ENCODE measurements around the gene SCN10A. TPM values are rescaled to one million over a fixed set of nuclear protein-coding genes. Genes with fewer than 3 reads are reported as not detected.

SCN10A gene
- total and polyA plus RNA-seq, 2 of the 13 experiments (the other 11 are each of a cell fraction or from before 2014, with no cell fraction given) = not detected

DNA sequence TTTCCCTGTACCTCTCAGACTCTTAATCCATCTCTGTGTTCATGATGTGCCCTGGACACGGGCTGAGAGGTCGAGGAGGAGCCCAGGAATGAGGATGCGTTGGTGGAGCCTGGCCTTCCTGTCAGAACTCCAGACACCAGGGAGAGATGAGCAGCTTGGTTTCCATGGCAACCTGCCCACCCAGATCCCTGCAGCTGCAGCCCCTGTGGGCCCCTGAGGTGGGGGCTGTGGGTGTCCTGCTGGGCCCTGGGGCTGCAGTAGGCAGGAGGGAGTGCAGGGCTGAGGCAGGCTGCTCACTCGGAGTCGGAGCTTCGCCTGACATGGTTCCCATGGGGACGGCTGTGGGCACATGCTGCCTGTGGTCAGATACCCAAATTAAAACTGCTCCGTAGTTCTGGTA lies 7.7 kb upstream of the SCN10A start:
- in situ Hi-C loops (cut with HindIII; ENCODE audit: extremely low pct_ligation_motif_present, low pct_unique_long_range_greater_than_20kb) = no loop called here
- H3K36me3 ChIP-seq (replicated peaks in 1 of 2; ENCODE audit: control insufficient read depth in 1 of 2, insufficient read depth in 2 of 2, low read length in 2 of 2) = no peaks in the 10 kb centered on the region
- FAIRE-seq = no peak

DNA sequence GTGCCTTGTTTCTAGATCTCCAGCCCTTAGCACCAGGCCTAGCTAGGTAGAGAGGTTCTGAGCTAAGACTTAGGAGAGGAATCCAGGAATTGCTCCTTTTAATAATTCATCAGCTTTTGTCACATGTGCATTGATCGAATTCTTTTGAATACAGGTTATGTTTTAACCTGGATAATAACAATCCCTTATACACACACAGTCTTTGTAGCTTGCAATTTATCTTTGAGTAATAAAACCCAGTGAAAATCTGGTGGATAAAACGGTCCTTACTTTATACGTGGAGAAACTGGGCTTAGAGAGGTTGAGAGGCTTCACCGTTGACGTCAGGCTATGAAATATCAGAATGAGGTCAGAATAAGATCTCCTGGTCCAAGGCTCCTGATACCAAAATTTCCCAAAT lies 7.2 kb upstream of the SCN10A start:
- Histone ChIP-seq H3K79me2 (ENCODE audit: insufficient read depth, low read length) (no peaks in the 10 kb centered on the region), H3K9ac (ENCODE audit: insufficient read depth, low read depth, low read length) (no peak overlapping the region), H3K36me3 (replicated peaks in 1 of 2; ENCODE audit: control insufficient read depth in 1 of 2, insufficient read depth in 2 of 2, low read length in 2 of 2) (no peaks in the 10 kb centered on the region), H3K27me3 (ENCODE audit: control insufficient read depth in 1 of 2, insufficient read depth in 2 of 2, low read length in 2 of 2) (peaks cover 0 to 3% of the 10 kb centered on the region in 2 experiments; a peak in 1 of 5 replicates), H3K4me3 (replicated peaks in 1 of 3; ENCODE audit: insufficient read depth in 1 of 3, low read depth in 2 of 3, low read length in 3 of 3) (no peak overlapping the region), H3K4me2 (ENCODE audit: low read depth, low read length) (no peak overlapping the region), H3K9me3 (ENCODE audit: low read length) (no peaks in the 10 kb centered on the region), H3K4me1 (ENCODE audit: insufficient read depth, low read length) (no peaks in the 10 kb centered on the region), H4K20me1 (ENCODE audit: insufficient read depth, low read length) (no peaks in the 10 kb centered on the region), H3K27ac (ENCODE audit: extremely low read length, insufficient read depth, low read length) (no peak overlapping the region), H2AFZ (ENCODE audit: low read length) (no peak overlapping the region)
- in situ Hi-C loops (cut with HindIII; ENCODE audit: extremely low pct_ligation_motif_present, low pct_unique_long_range_greater_than_20kb) (no loop called here), intact Hi-C loops (cut with micrococcal nuclease; ENCODE audit: unreplicated experiment) (no loop called here)
- FAIRE-seq (no peak), ATAC-seq (no peak), DNase-seq (ENCODE audit: low spot score) (no peak)
- BruUV-seq (replicated peaks) = no TSS peak
- WGBS (ENCODE audit: low lambda C conversion rate) = 23% methylated on average over 5 of the region's 5 CpGs
- CTCF ChIA-PET (ENCODE audit: low intra/inter-chr PET ratio, low total read pairs) = no interaction called here
- POLR2A ChIA-PET = no interaction called here
- no peak for TF ChIP-seq ZNF652 (CRISPR knock-in tag; IDR thresholded peaks at IDR 0.05; ENCODE audit: borderline replicate concordance, low read depth)
- no peak for TF ChIP-seq CAMTA2 (CRISPR knock-in tag; IDR thresholded peaks at IDR 0.05; ENCODE audit: borderline replicate concordance)
- no peak for TF ChIP-seq MTF2 (CRISPR knock-in tag; IDR thresholded peaks at IDR 0.05; ENCODE audit: borderline replicate concordance)
- no peak for TF ChIP-seq ESRRA (CRISPR knock-in tag; IDR thresholded peaks at IDR 0.05; ENCODE audit: low read depth)
- no peak for TF ChIP-seq RORA (CRISPR knock-in tag; IDR thresholded peaks at IDR 0.05)
- no peak for TF ChIP-seq TBX3 (IDR thresholded peaks at IDR 0.05; ENCODE audit: borderline replicate concordance)
- TF ChIP-seq, protein P1, sequence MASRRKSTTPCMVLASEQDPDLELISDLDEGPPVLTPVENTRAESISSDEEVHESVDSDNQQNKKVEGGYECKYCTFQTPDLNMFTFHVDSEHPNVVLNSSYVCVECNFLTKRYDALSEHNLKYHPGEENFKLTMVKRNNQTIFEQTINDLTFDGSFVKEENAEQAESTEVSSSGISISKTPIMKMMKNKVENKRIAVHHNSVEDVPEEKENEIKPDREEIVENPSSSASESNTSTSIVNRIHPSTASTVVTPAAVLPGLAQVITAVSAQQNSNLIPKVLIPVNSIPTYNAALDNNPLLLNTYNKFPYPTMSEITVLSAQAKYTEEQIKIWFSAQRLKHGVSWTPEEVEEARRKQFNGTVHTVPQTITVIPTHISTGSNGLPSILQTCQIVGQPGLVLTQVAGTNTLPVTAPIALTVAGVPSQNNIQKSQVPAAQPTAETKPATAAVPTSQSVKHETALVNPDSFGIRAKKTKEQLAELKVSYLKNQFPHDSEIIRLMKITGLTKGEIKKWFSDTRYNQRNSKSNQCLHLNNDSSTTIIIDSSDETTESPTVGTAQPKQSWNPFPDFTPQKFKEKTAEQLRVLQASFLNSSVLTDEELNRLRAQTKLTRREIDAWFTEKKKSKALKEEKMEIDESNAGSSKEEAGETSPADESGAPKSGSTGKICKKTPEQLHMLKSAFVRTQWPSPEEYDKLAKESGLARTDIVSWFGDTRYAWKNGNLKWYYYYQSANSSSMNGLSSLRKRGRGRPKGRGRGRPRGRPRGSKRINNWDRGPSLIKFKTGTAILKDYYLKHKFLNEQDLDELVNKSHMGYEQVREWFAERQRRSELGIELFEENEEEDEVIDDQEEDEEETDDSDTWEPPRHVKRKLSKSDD (CRISPR knock-in tag; IDR thresholded peaks at IDR 0.05; ENCODE audit: low read depth) = no peak
- TF ChIP-seq, protein P2, sequence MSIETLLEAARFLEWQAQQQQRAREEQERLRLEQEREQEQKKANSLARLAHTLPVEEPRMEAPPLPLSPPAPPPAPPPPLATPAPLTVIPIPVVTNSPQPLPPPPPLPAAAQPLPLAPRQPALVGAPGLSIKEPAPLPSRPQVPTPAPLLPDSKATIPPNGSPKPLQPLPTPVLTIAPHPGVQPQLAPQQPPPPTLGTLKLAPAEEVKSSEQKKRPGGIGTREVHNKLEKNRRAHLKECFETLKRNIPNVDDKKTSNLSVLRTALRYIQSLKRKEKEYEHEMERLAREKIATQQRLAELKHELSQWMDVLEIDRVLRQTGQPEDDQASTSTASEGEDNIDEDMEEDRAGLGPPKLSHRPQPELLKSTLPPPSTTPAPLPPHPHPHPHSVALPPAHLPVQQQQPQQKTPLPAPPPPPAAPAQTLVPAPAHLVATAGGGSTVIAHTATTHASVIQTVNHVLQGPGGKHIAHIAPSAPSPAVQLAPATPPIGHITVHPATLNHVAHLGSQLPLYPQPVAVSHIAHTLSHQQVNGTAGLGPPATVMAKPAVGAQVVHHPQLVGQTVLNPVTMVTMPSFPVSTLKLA (IDR thresholded peaks at IDR 0.05) = no peak
- no peak for TF ChIP-seq ZNF34 (CRISPR knock-in tag; IDR thresholded peaks at IDR 0.05; ENCODE audit: borderline replicate concordance)

More for the DNA sequence above, 7.7 kb upstream of the SCN10A start:
- Histone ChIP-seq H2AFZ (ENCODE audit: low read length) (no peak overlapping the region), H3K9me3 (ENCODE audit: low read length) (no peaks in the 10 kb centered on the region), H4K20me1 (ENCODE audit: insufficient read depth, low read length) (no peaks in the 10 kb centered on the region), H3K9ac (ENCODE audit: insufficient read depth, low read depth, low read length) (no peak overlapping the region), H3K27ac (ENCODE audit: extremely low read length, insufficient read depth, low read length) (no peak overlapping the region), H3K4me3 (replicated peaks in 1 of 3; ENCODE audit: insufficient read depth in 1 of 3, low read depth in 2 of 3, low read length in 3 of 3) (no peak overlapping the region), H3K79me2 (ENCODE audit: insufficient read depth, low read length) (no peaks in the 10 kb centered on the region), H3K4me2 (ENCODE audit: low read depth, low read length) (no peak overlapping the region), H3K4me1 (ENCODE audit: insufficient read depth, low read length) (no peaks in the 10 kb centered on the region), H3K27me3 (ENCODE audit: control insufficient read depth in 1 of 2, insufficient read depth in 2 of 2, low read length in 2 of 2) (peaks cover 0 to 3% of the 10 kb centered on the region in 2 experiments; a peak in 1 of 5 replicates)
- no TSS peak for BruUV-seq (replicated peaks)
- DNase-seq (ENCODE audit: low spot score) (no peak), ATAC-seq (no peak)
- TF ChIP-seq, protein P3, sequence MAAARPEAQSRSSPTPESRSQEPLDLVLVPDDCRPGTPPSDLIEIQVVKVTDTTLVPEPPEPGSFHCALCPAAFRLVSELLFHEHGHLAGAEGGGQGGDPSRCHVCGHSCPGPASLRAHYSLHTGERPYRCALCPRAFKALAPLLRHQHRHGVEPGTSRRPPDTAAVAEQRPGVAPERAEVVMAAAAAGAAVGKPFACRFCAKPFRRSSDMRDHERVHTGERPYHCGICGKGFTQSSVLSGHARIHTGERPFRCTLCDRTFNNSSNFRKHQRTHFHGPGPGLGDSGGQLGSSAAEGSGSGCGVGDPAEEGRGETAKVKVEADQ (CRISPR knock-in tag; IDR thresholded peaks at IDR 0.05; ENCODE audit: borderline replicate concordance) = no peak
- peak; percentile 6; the same call in 1 of the 2 replicates for TF ChIP-seq RFX1 (IDR thresholded peaks at IDR 0.05)
- ChIA-PET CTCF (ENCODE audit: low intra/inter-chr PET ratio, low total read pairs) (no interaction called here), POLR2A (no interaction called here)
- intact Hi-C loops (cut with micrococcal nuclease; ENCODE audit: unreplicated experiment) = no loop called here
- WGBS (ENCODE audit: low lambda C conversion rate) = 0% methylated on average over 6 of the region's 8 CpGs

Data from HepG2 (cell line).